GM15510 (cell line): ENCODE measurements around the gene MACROH2A1.

Experiments used
- POLR2A ChIP-seq: IDR thresholded peaks from 3 replicates; pipeline ENCODE4 v1.6.1; 2011; ENCODE audit warnings: borderline replicate concordance; ENCODE audit not compliant: insufficient read length; ENCODE audit errors: extremely low read depth

MACROH2A1 gene

GRCh38 chr5:135395451-135395850 is 3.6 kb downstream of the MACROH2A1 start:
- no peak for TF ChIP-seq POLR2A

DNA sequence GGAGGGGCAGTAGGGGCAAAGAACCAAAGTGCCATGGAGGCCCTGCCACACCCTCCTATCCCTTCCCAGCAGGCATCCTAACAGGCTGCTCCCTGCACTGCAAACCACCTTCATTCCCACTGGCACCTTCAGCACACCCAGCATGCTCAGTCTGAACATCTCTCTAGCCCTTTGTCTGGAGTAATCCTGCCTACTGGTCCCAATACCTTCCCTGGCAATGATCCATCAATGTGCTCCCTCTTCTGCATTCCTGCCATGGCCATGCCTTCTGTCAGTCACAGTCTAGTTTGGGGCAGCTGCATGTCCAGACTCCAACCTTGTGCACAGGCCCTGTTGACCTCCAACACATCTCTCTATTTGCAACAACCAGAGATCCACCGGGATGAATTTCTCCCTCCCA is 4.9 kb downstream of the MACROH2A1 start:
- TF ChIP-seq POLR2A, result no peak

GRCh38 chr5:135393691-135394090 is 5.3 kb downstream of the MACROH2A1 start:
- no peak for TF ChIP-seq POLR2A

DNA sequence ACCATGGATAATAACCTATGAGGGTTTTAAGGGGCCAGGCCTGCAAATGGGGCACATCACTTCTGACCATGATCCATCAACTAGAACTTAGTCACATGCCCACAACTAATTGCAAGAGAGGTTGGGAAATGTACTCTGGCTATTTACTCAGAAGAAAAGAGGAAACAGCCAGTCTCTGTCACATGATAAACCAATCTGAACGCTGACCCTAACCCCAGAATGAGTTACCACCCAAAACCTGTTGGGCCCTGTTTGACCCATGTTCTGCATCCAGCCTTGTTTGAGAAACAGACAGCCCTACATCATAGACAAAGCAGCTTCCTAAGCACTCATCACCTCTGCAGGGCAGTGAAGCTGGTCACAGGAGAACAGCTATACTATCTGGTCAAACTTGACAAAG is 5.8 kb downstream of the MACROH2A1 start:
- no peak for TF ChIP-seq POLR2A

DNA sequence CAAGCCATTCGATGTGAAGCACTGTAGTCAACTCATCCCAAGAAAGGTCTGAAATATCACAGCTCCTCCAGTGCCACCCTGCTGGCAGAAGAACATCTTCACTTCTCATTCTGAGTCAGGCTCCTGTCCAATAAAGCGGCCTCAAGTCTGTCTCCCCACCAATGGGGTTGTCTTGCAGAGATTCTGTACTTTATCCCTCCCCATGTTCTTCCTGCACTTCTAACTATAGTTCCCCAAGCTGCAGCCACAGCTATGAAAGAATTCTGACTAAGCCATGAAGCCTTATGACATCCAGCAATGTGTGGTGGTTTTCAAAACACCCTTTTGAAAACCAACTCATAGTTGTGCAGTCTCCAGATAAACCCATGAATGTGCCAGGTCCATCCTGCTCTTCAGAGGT is 6.8 kb downstream of the MACROH2A1 start:
- TF ChIP-seq POLR2A, result no peak

- TF ChIP-seq POLR2A, result no peak
These were observed 7.2 kb downstream of the MACROH2A1 start for GRCh38 chr5:135391869-135392255.

DNA sequence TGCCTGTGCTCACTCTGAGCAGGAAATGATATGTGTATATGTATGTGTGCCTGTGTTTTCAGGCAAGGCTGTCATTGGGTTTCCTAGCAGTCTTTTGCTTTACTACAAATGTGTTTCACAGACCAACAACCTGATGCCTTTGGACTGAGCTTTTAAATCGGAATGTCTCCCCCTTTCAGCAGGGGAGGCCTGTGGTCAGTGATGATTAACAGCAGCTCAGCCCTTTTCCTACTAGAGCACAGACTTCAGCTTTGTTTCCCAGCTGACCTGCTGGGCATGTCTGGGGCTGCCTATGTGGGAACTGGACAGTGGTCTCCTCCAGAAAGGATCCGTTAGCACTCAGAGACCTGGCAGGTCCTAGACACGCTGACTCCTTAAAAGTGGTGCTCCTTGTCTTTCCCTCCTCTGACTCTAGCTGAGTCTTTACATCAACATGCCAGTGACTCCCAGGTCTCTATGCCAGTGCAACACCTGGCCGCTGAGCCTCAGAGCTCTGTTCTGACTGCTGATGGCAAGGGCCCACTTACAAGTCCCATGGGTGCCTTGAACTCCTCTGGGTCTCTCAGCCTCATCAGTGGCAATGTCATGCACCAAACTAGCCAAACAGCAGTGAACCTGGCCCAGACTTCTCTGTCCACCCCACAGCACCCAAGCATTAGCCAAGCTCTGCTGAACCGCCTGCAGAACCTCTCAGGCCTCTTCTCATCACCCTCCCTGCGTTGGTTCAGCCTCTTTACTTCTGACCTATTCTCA is 7.7 kb downstream of the MACROH2A1 start:
- no peak for TF ChIP-seq POLR2A

DNA sequence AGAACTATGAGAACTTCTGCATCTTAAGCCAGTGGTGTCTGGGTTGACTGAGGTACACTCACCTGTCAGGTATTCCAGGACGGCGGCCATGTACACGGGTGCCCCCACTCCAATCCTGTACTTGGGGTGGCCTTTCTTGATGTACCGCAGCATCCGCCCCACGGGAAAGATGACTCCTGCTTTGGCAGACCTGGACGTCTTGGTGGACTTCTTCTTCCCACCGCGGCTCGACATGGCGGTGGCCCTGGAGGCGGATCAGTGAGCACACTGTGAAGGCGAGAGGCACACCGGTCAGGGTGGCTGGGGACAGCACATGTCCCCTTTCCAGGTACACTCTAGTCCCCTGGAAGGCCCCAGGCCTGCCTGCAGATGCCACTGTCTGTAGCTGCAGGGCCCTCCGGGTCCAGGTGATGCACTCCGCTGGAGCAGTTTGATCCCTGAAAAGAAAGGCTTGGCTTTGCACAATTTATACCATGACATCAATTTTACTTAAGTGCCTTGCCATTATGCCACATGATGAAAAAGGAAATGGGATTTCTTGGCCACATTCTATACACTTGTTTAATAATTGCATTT is 10.1 kb downstream of the MACROH2A1 start:
- no peak for TF ChIP-seq POLR2A

DNA sequence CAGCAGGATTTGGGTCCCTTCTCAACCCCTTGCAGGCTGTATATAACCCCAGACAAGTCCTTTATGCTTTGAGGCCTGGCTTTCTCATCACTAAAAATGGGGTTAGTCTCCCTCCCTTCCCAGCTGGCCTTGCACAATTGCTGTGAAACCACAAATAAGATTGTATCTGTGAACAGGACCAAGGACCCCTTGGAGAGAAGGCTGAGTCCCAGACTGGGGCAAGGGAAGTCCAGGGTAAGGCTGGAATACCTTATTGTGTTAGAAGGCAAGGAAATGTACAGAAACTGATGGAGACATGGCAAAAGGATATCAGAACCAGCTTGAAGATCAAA is 11.4 kb downstream of the MACROH2A1 start:
- TF ChIP-seq POLR2A, result no peak

- TF ChIP-seq POLR2A, result no peak
These were observed 12.0 kb downstream of the MACROH2A1 start for GRCh38 chr5:135386886-135387628.

GRCh38 chr5:135386096-135386495 is 12.9 kb downstream of the MACROH2A1 start:
- no peak for TF ChIP-seq POLR2A

- TF ChIP-seq POLR2A, result no peak
These were observed 13.5 kb downstream of the MACROH2A1 start for GRCh38 chr5:135385576-135385975.

DNA sequence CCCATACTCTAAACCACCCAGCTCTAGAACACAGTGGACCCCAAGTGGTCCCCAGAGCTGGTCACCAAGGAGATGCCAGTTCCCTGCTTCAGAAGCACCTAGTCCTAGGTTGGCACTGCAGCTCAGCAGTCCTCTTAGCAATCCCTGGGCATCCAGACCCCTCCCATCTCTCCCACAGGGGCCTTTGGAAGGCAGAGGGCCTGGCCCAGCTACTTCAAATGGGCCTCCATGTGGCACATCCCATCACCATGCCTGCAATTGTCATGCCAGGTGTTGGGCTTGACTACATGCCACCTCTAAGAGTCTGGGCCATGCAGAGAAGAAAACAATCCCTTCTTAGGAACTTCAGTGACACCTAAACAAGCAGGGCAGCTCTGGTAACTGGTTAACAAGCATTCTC is 14.1 kb downstream of the MACROH2A1 start:
- TF ChIP-seq POLR2A, result no peak

- TF ChIP-seq POLR2A, result no peak
These were observed 15.1 kb downstream of the MACROH2A1 start for GRCh38 chr5:135383803-135384495.

DNA sequence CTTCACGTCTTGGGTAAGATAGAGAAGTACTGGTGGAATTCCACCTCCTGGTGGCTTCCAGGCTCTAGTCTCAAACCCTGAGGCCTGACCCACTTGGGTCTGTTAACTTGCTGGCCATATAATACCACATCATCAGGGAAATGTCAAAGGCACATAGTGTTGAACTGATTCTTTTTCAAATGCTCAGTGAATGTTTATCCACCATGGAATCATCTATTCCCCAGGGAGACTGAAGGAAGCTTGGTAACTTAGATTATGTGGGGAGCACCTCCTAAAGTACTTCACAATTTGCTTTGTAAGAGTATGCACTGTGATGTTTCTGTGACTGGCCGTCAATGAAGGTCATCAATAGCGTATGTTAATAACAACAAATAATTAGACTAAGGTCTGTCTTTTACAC is 16.1 kb downstream of the MACROH2A1 start:
- TF ChIP-seq POLR2A, result no peak

DNA sequence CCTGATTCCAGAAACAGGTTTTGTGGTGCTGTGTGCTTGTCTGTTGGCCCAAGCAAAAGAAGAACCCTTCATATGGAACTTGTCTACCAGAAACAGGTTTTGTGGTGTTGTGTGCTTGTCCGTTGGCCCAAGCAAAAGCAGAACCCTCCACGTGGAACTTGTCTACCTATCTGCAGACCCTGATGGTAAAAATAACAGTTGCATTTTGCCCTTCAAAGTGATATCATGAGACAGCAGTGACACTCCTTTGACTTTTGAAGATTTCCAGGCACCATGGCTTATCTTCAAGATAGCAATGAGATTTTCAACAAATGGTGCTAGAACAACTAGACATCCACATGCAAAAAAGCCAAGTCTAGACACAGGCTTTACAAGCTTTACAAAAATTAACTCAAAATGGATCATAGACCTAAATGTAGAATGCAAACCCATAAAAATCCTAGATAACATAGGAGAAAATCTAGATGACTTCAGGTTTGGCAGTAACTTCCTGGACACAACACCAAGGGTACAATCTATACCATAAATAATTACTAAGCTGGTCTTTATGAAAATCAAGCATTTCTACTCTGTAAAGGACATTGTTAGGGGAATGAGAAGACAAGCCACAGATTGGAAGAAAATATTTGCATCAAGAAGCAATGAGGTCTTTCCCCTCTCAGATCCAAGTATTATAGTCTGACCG is 16.8 kb downstream of the MACROH2A1 start:
- no peak for TF ChIP-seq POLR2A
